Loucy (cell line): ENCODE measurements around the gene LCN15.

Source experiments
- H2AFZ ChIP-seq: fragments of 200-600 bp; sonication (generic); 2 replicates; pipeline ENCODE4 v1.6.0; 2016; ENCODE audit warnings: antibody characterized with exemption, mild to moderate bottlenecking, low read length, moderate library complexity
- H3F3A ChIP-seq: fragments of 200-600 bp; 2 replicates; pipeline ENCODE4 v1.6.0; 2016; ENCODE audit warnings: antibody characterized with exemption, low read depth, mild to moderate bottlenecking
- H3K27me3 ChIP-seq: fragments of 200-600 bp; sonication (generic); 2 replicates; pipeline ENCODE4 v1.6.1; 2014; ENCODE audit warnings: low read length, mild to moderate bottlenecking; ENCODE audit not compliant: insufficient read depth, poor library complexity, severe bottlenecking
- H3K36me3 ChIP-seq: fragments of 200-600 bp; sonication (generic); 2 replicates; pipeline ENCODE4 v1.6.1; 2016; ENCODE audit warnings: low read length; ENCODE audit not compliant: insufficient read depth
- H3K4me1 ChIP-seq: fragments of 200-600 bp; sonication (generic); 2 replicates; pipeline ENCODE4 v1.5.1; 2014; ENCODE audit warnings: low read length, mild to moderate bottlenecking; ENCODE audit not compliant: insufficient read depth, poor library complexity, severe bottlenecking
- H3K4me2 ChIP-seq: fragments of 200-600 bp; sonication (generic); 2 replicates; pipeline ENCODE4 v1.6.0; 2014; ENCODE audit warnings: antibody characterized with exemption, low read length, low read depth, mild to moderate bottlenecking; ENCODE audit not compliant: poor library complexity, severe bottlenecking
- H3K4me3 ChIP-seq: fragments of 200-600 bp; sonication (generic); 2 replicates; pipeline ENCODE4 v1.5.1; 2014; ENCODE audit warnings: low read length, mild to moderate bottlenecking, mixed read lengths; ENCODE audit not compliant: poor library complexity, severe bottlenecking
- H3K79me2 ChIP-seq: fragments of 200-600 bp; sonication (generic); 2 replicates; pipeline ENCODE4 v1.6.1; 2014; ENCODE audit warnings: low read length; ENCODE audit not compliant: insufficient read depth
- H3K9ac ChIP-seq: fragments of 200-600 bp; sonication (generic); 2 replicates; pipeline ENCODE4 v1.6.0; 2014; ENCODE audit warnings: mild to moderate bottlenecking, low read depth, low read length, moderate library complexity; ENCODE audit not compliant: poor library complexity, severe bottlenecking
- H3K9me2 ChIP-seq: fragments of 200-600 bp; sonication (generic); replicated peaks from 2 replicates; pipeline ENCODE4 v1.6.1; 2016; ENCODE audit warnings: low read depth, low read length, mixed read lengths
- H3K9me3 ChIP-seq: fragments of 200-600 bp; sonication (generic); 2 replicates; pipeline ENCODE4 v1.6.1; 2014; ENCODE audit warnings: mild to moderate bottlenecking, antibody characterized with exemption, low read length, low read depth; ENCODE audit not compliant: insufficient read depth
- H4K20me1 ChIP-seq: fragments of 200-600 bp; sonication (generic); 2 replicates; pipeline ENCODE4 v1.6.0; 2014; ENCODE audit warnings: antibody characterized with exemption, low read length, mild to moderate bottlenecking; ENCODE audit not compliant: insufficient read depth, poor library complexity, severe bottlenecking
- CTCF ChIP-seq: fragments of 200-600 bp; sonication (generic); conservative IDR thresholded peaks from 2 replicates; pipeline ENCODE4 v1.5.1; 2014; ENCODE audit warnings: mild to moderate bottlenecking, antibody characterized with exemption, low read length
- EZH2phosphoT487 ChIP-seq: fragments of 200-600 bp; IDR thresholded peaks from 2 replicates; pipeline ENCODE4 v1.6.1; 2018; ENCODE audit warnings: antibody characterized with exemption, mild to moderate bottlenecking, moderate library complexity, borderline replicate concordance

LCN15 gene

GRCh38 chr9:136734837-136735496 lies 29.4 kb downstream of the LCN15 start:
- H3K9me2 ChIP-seq: no peaks in the 10 kb centered on the region
- no peaks in the 10 kb centered on the region for H3K9me3 ChIP-seq
- H4K20me1 ChIP-seq: no peaks in the 10 kb centered on the region
- TF ChIP-seq CTCF: no peak
- no peak for TF ChIP-seq EZH2phosphoT487
- no peaks in the 10 kb centered on the region for H3F3A ChIP-seq
- no peak overlapping the region for H3K9ac ChIP-seq
- no peaks in the 10 kb centered on the region for H3K79me2 ChIP-seq
- H3K36me3 ChIP-seq: no peaks in the 10 kb centered on the region
- no peak overlapping the region for H3K4me3 ChIP-seq
- H3K27me3 ChIP-seq: no peaks in the 10 kb centered on the region
- H3K4me1 ChIP-seq: no peaks in the 10 kb centered on the region
- H2AFZ ChIP-seq: no peak overlapping the region
- no peak overlapping the region for H3K4me2 ChIP-seq

GRCh38 chr9:136733611-136734010 lies 30.7 kb downstream of the LCN15 start:
- no peak for TF ChIP-seq EZH2phosphoT487
- TF ChIP-seq CTCF: no peak
- Histone ChIP-seq H3K4me1 (peaks cover 6% of the 10 kb centered on the region), H3K4me2 (no peak overlapping the region), H3F3A (no peaks in the 10 kb centered on the region), H3K4me3 (no peak overlapping the region), H3K9me3 (no peaks in the 10 kb centered on the region), H3K9me2 (no peaks in the 10 kb centered on the region), H2AFZ (no peak overlapping the region), H3K79me2 (peaks cover 3% of the 10 kb centered on the region; the same call in 1 of the 2 replicates), H3K9ac (no peak overlapping the region), H4K20me1 (no peaks in the 10 kb centered on the region), H3K36me3 (no peaks in the 10 kb centered on the region), H3K27me3 (no peaks in the 10 kb centered on the region)

GRCh38 chr9:136732444-136733178 lies 31.7 kb downstream of the LCN15 start:
- H3K79me2 ChIP-seq: peaks cover 10% of the 10 kb centered on the region
- TF ChIP-seq EZH2phosphoT487 (no peak), CTCF (no peak)

More at GRCh38 chr9:136732444-136733178, 31.7 kb downstream of the LCN15 start:
- Histone ChIP-seq H2AFZ (no peak overlapping the region), H3K9me2 (no peaks in the 10 kb centered on the region), H3K9ac (no peak overlapping the region), H3F3A (no peaks in the 10 kb centered on the region), H3K36me3 (no peaks in the 10 kb centered on the region), H3K4me1 (peaks cover 10% of the 10 kb centered on the region), H3K4me2 (no peak overlapping the region), H3K4me3 (no peak overlapping the region), H3K9me3 (no peaks in the 10 kb centered on the region), H3K27me3 (no peaks in the 10 kb centered on the region), H4K20me1 (peaks cover 3% of the 10 kb centered on the region)
